ENCODE measurements around the gene PRSS36. TPM values are rescaled to one million over a fixed set of nuclear protein-coding genes. Genes with fewer than 3 reads are reported as not detected.

Gene PRSS36
- total and polyA plus RNA-seq, 9 of the 15 experiments (the other 6 are each of a cell fraction or from before 2014, with no cell fraction given): 0.09 to 1.2 (median 0.54) TPM; not detected in 2

- TF ChIP-seq ZHX1 (conservative IDR thresholded peaks at IDR 0.05; ENCODE audit: low read length): no peak
Observed at GRCh38 chr16:31099860-31100638, 49.8 kb downstream of the PRSS36 start (continued).

GRCh38 chr16:31094424-31095120 lies 55.3 kb downstream of the PRSS36 start, which contains the start of gene VKORC1:
Gene VKORC1 (minus strand): TSS chr16:31094797. CDS start chr16:31094729, 68 bp downstream.
- Histone ChIP-seq H4K20me1 (replicated peaks; ENCODE audit: control insufficient read depth, insufficient read depth, low read length) (peaks cover 8% of the 10 kb centered on the region; the same call in 1 of the 2 replicates), H3K9me3 (replicated peaks; ENCODE audit: control insufficient read depth, insufficient read depth, low read depth, low read length) (0 out of 2 replicates have a peak, but pooled peaks cover 4% of the 10 kb centered on the region), H3K27me3 (ENCODE audit: control insufficient read depth in 2 of 2, insufficient read depth in 2 of 2, low read length in 2 of 2) (no peaks in the 10 kb centered on the region), H3K4me3 (peak within 1 kb of the TSS; percentile 79), H3K4me2 (ENCODE audit: insufficient read depth, low read length) (peak within 1 kb of the TSS; percentile 96), H3K36me3 (ENCODE audit: control insufficient read depth, insufficient read depth, low read length) (peaks cover 22% of the 10 kb centered on the region; the same call in 1 of the 3 replicates), H3K79me2 (ENCODE audit: control insufficient read depth, insufficient read depth, low read length) (peaks cover 22% of the 10 kb centered on the region), H3K9me1 (ENCODE audit: control insufficient read depth, insufficient read depth, low read length) (peaks cover 6% of the 10 kb centered on the region), H3K4me1 (replicated peaks in 1 of 2; ENCODE audit: control insufficient read depth in 2 of 2, insufficient read depth in 2 of 2, low read length in 2 of 2) (peaks cover 17 to 32% of the 10 kb centered on the region in 2 experiments; a peak in 4 of 5 replicates), H2AFZ (ENCODE audit: low read depth, low read length) (peak within 1 kb of the TSS; percentile 97), H3K27ac (ENCODE audit: extremely low read depth, low read depth, low read length) (peak within 1 kb of the TSS; percentile 70), H3K9ac (ENCODE audit: insufficient read depth in 1 of 2, low read depth in 2 of 2, low read length in 2 of 2) (peak within 1 kb of the TSS; percentile 73 to 94)
- intact Hi-C loops (cut with micrococcal nuclease) (loop anchor here (1.0 to 10.0 kb wide), 4 partner anchors 48 to 140 kb away; partner anchors contain the start of genes HSD3B7, SETD1A and STX4), in situ Hi-C loops (cut with MboI) (no loop called here)
- peak; percentile 98 for FAIRE-seq
- ChIA-PET CTCF (ENCODE audit: low intra/inter-chr PET ratio) (no interaction called here), POLR2A (interaction anchor here (0.5 to 3.3 kb wide), 10 partner anchors 10 to 1217 kb away, joined by 3 to 15 read pairs (median 4); partner anchors contain the start of genes FUS and KAT8)
- under 1% methylated on average over 67 of the region's 69 CpGs for WGBS (ENCODE audit: insufficient coverage, low coverage, missing lambda C conversion rate)
- DNase-seq (ENCODE audit: extremely low read depth in 1 of 4, low spot score in 3 of 4): peak; percentile 91 to 98 (median 93)
- ATAC-seq: peak; percentile 96
- BruUV-seq (replicated peaks): no TSS peak
- peak; percentile 45 to 82; a peak in 2 of 4 replicates for TF ChIP-seq UBTF (IDR thresholded peaks at IDR 0.05; ENCODE audit: borderline replicate concordance in 1 of 2, low read depth in 2 of 2, low read length in 2 of 2)
- TF ChIP-seq KLF10 (CRISPR knock-in tag; IDR thresholded peaks at IDR 0.05): no peak
- TF ChIP-seq IRF1 (CRISPR knock-in tag; IDR thresholded peaks at IDR 0.05; ENCODE audit: borderline replicate concordance): no peak
- no peak for TF ChIP-seq NFE2L1 (tag; IDR thresholded peaks at IDR 0.05; ENCODE audit: borderline replicate concordance, low read depth)
- no peak for TF ChIP-seq ZBTB8A (IDR thresholded peaks at IDR 0.05; ENCODE audit: partially characterized antibody)
- peak; percentile 44; the same call in 1 of the 2 replicates for TF ChIP-seq TCF7L2 (IDR thresholded peaks at IDR 0.05; ENCODE audit: low read depth, low read length)
- TF ChIP-seq L3MBTL2 (IDR thresholded peaks at IDR 0.05): peak; percentile 86
- peak; percentile 45 for TF ChIP-seq U2AF1 (optimal IDR thresholded peaks at IDR 0.05; ENCODE audit: low read depth, low read length)
- 0 out of 2 replicates have a peak, but pooled peaks have one; percentile 8 for TF ChIP-seq FOXM1 (IDR thresholded peaks at IDR 0.05; ENCODE audit: low read depth)
- no peak for TF ChIP-seq FOXM1 (CRISPR knock-in tag; IDR thresholded peaks at IDR 0.05; ENCODE audit: low read depth)

Measured in K562 (cell line).